ENCODE results near the gene LINGO1. TPM values are rescaled to one million over a fixed set of nuclear protein-coding genes. Genes with fewer than 3 reads are reported as not detected.

Gene LINGO1
- total RNA-seq, 2 donors from 2014 or later = 0.78 to 0.99 TPM

- Histone ChIP-seq H3K4me1 (no peaks in the 10 kb centered on the region), H3K4me3 (no peak overlapping the region), H3K27ac (no peak overlapping the region), H3K36me3 (replicated peaks in 1 of 2; ENCODE audit: insufficient read depth in 1 of 2, low read depth in 2 of 2) (no peaks in the 10 kb centered on the region), H3K9me3 (no peaks in the 10 kb centered on the region), H3K27me3 (no peaks in the 10 kb centered on the region)
- intact Hi-C loops (cut with DNase I) = no loop called here
- no peak for TF ChIP-seq POLR2A (IDR thresholded peaks at IDR 0.05)
- TF ChIP-seq CTCF (IDR thresholded peaks at IDR 0.05) = no peak
- DNase-seq (no peak), ATAC-seq (no peak)
- 52 to 54% methylated on average over 5 to 8 of the region's 9 CpGs for WGBS, 2 donors
Measured at GRCh38 chr15:77577366-77577950, 55.3 kb downstream of the LINGO1 start.

- Histone ChIP-seq H3K4me1 (no peaks in the 10 kb centered on the region), H3K9me3 (no peaks in the 10 kb centered on the region), H3K4me3 (no peak overlapping the region), H3K27ac (no peak overlapping the region), H3K27me3 (no peaks in the 10 kb centered on the region), H3K36me3 (replicated peaks in 1 of 2; ENCODE audit: insufficient read depth in 1 of 2, low read depth in 2 of 2) (no peaks in the 10 kb centered on the region)
- 100% methylated on average over 1 of the region's 1 CpG for WGBS, 2 donors
- no peak for DNase-seq
- no peak for TF ChIP-seq POLR2A (IDR thresholded peaks at IDR 0.05)
- no peak for TF ChIP-seq CTCF (IDR thresholded peaks at IDR 0.05)
- no peak for ATAC-seq
- intact Hi-C loops (cut with DNase I) = no loop called here
Measured at GRCh38 chr15:77576538-77576937, 56.2 kb downstream of the LINGO1 start.

- 62 to 66% methylated on average over 10 to 14 of the region's 14 CpGs for WGBS, 2 donors
- no peak overlapping the region for H3K27ac ChIP-seq
- no peaks in the 10 kb centered on the region for H3K36me3 ChIP-seq (replicated peaks in 1 of 2; ENCODE audit: insufficient read depth in 1 of 2, low read depth in 2 of 2)
- DNase-seq = no peak
- no peaks in the 10 kb centered on the region for H3K9me3 ChIP-seq
- TF ChIP-seq CTCF (IDR thresholded peaks at IDR 0.05) (no peak), POLR2A (IDR thresholded peaks at IDR 0.05) (no peak)
- intact Hi-C loops (cut with DNase I) = no loop called here
- no peak for ATAC-seq
- no peak overlapping the region for H3K4me3 ChIP-seq
- H3K27me3 ChIP-seq = no peaks in the 10 kb centered on the region
- H3K4me1 ChIP-seq = no peaks in the 10 kb centered on the region
Measured at GRCh38 chr15:77575203-77575934, 57.3 kb downstream of the LINGO1 start.

GRCh38 chr15:77574521-77575202 lies 58.0 kb downstream of the LINGO1 start:
- no peak for TF ChIP-seq CTCF (IDR thresholded peaks at IDR 0.05)
- no peak for TF ChIP-seq POLR2A (IDR thresholded peaks at IDR 0.05)

More at GRCh38 chr15:77574521-77575202, 58.0 kb downstream of the LINGO1 start:
- Histone ChIP-seq H3K9me3 (no peaks in the 10 kb centered on the region), H3K4me1 (peaks cover 3% of the 10 kb centered on the region), H3K4me3 (no peak overlapping the region), H3K27me3 (no peaks in the 10 kb centered on the region), H3K27ac (no peak overlapping the region), H3K36me3 (replicated peaks in 1 of 2; ENCODE audit: insufficient read depth in 1 of 2, low read depth in 2 of 2) (no peaks in the 10 kb centered on the region)
- intact Hi-C loops (cut with DNase I) = no loop called here
- DNase-seq (no peak), ATAC-seq (no peak)
- WGBS, 2 donors = 77% methylated on average over 5 to 6 of the region's 6 CpGs
